Nephron (organoid): ENCODE measurements around the gene PCNX2.
"Not testable (repeated sequence)": the region's sequence is repeated elsewhere in the genome, so short reads cannot be mapped to it uniquely, and the experiment has no call there.

ENCODE experiments used
- H3K27ac Mint-ChIP-seq, 3 experiments: 2 replicates each; pipeline ENCODE4 v1.8.0; 2020; ENCODE audit warnings: mixed read lengths in 3 of 3, mild to moderate bottlenecking in 2 of 3, moderate library complexity in 1 of 3
- H3K27me3 Mint-ChIP-seq: 2 replicates; pipeline ENCODE4 v1.8.0; 2021; ENCODE audit warnings: low read depth, mild to moderate bottlenecking, moderate library complexity, mixed read lengths
- H3K36me3 Mint-ChIP-seq: 2 replicates; pipeline ENCODE4 v1.8.0; 2020; ENCODE audit warnings: low read depth, mixed read lengths
- H3K4me1 Mint-ChIP-seq: 2 replicates; pipeline ENCODE4 v1.8.0; 2020; ENCODE audit warnings: mixed read lengths
- H3K4me3 Mint-ChIP-seq, 3 experiments: 2 replicates each; pipeline ENCODE4 v1.8.0; 2020; ENCODE audit warnings: mild to moderate bottlenecking in 3 of 3, mixed read lengths in 3 of 3, moderate library complexity in 2 of 3
- H3K9me3 Mint-ChIP-seq: 2 replicates; pipeline ENCODE4 v1.8.0; 2020; ENCODE audit warnings: mixed read lengths
- CTCF ChIP-seq, 3 experiments: fragments of 200-600 bp; sonication (generic); IDR thresholded peaks; one replicate each; pipeline ENCODE4 v1.5.0; 2021; ENCODE audit warnings: antibody characterized with exemption in 3 of 3; ENCODE audit not compliant: unreplicated experiment in 3 of 3

Gene PCNX2

GRCh38 chr1:233111731-233112130 is 183.8 kb downstream of the PCNX2 start:
- H3K4me3 Mint-ChIP-seq: no peak overlapping the region
- H3K9me3 Mint-ChIP-seq: peaks cover 2% of the 10 kb centered on the region
- TF ChIP-seq CTCF (IDR thresholded peaks at IDR 0.05; ENCODE audit: unreplicated experiment in 3 of 3): no peak
- H3K27ac Mint-ChIP-seq: no peak overlapping the region
- H3K36me3 Mint-ChIP-seq: peaks cover 9% of the 10 kb centered on the region
- peaks cover 44% of the 10 kb centered on the region for H3K4me1 Mint-ChIP-seq
- peaks cover 50% of the 10 kb centered on the region for H3K27me3 Mint-ChIP-seq

- H3K4me1 Mint-ChIP-seq: peaks cover 38% of the 10 kb centered on the region
Observed at GRCh38 chr1:233109096-233109495, 186.4 kb downstream of the PCNX2 start.

GRCh38 chr1:233107716-233108130 is 187.8 kb downstream of the PCNX2 start:
- Mint-ChIP-seq H3K27ac (peak overlapping the region in 1 of 3 experiments; percentile 14), H3K36me3 (peaks cover 11% of the 10 kb centered on the region), H3K4me1 (peaks cover 25% of the 10 kb centered on the region), H3K27me3 (peaks cover 19% of the 10 kb centered on the region)
- H3K9me3 Mint-ChIP-seq, H3K4me3 Mint-ChIP-seq: not testable (repeated sequence)

More at GRCh38 chr1:233109096-233109495, 186.4 kb downstream of the PCNX2 start:
- no peak overlapping the region for H3K4me3 Mint-ChIP-seq
- TF ChIP-seq CTCF (IDR thresholded peaks at IDR 0.05; ENCODE audit: unreplicated experiment in 3 of 3): no peak
- peaks cover 8% of the 10 kb centered on the region for H3K36me3 Mint-ChIP-seq
- H3K9me3 Mint-ChIP-seq: peaks cover 2% of the 10 kb centered on the region
- H3K27me3 Mint-ChIP-seq: peaks cover 27% of the 10 kb centered on the region
- H3K27ac Mint-ChIP-seq: peak overlapping the region in 2 of 3 experiments; percentile 40 to 59

GRCh38 chr1:233107130-233107660 is 188.3 kb downstream of the PCNX2 start:
- Mint-ChIP-seq H3K36me3 (peaks cover 11% of the 10 kb centered on the region), H3K4me3 (no peak overlapping the region), H3K27ac (peak overlapping the region in 1 of 3 experiments; percentile 14), H3K4me1 (peaks cover 20% of the 10 kb centered on the region), H3K27me3 (peaks cover 19% of the 10 kb centered on the region), H3K9me3 (peaks cover 2% of the 10 kb centered on the region)
- TF ChIP-seq CTCF (IDR thresholded peaks at IDR 0.05; ENCODE audit: unreplicated experiment in 3 of 3): no peak

GRCh38 chr1:233105225-233105624 is 190.3 kb downstream of the PCNX2 start:
- Mint-ChIP-seq H3K27ac (no peak overlapping the region), H3K27me3 (peaks cover 19% of the 10 kb centered on the region), H3K4me1 (peaks cover 20% of the 10 kb centered on the region), H3K36me3 (peaks cover 5% of the 10 kb centered on the region), H3K4me3 (no peak overlapping the region), H3K9me3 (peaks cover 2% of the 10 kb centered on the region)
- no peak for TF ChIP-seq CTCF (IDR thresholded peaks at IDR 0.05; ENCODE audit: unreplicated experiment in 3 of 3)

- Mint-ChIP-seq H3K27me3 (peaks cover 8% of the 10 kb centered on the region), H3K9me3 (no peaks in the 10 kb centered on the region)
- TF ChIP-seq CTCF (IDR thresholded peaks at IDR 0.05; ENCODE audit: unreplicated experiment in 3 of 3): no peak
Observed at GRCh38 chr1:233102341-233102740, 193.2 kb downstream of the PCNX2 start.

More at GRCh38 chr1:233102341-233102740, 193.2 kb downstream of the PCNX2 start:
- H3K36me3 Mint-ChIP-seq: peaks cover 5% of the 10 kb centered on the region
- peaks cover 9% of the 10 kb centered on the region for H3K4me1 Mint-ChIP-seq
- H3K27ac Mint-ChIP-seq: no peak overlapping the region
- no peak overlapping the region for H3K4me3 Mint-ChIP-seq
